Neural progenitor cell (in vitro differentiated cells): Measurements from ENCODE around the gene LRP1B.

ENCODE experiments used
- EZH2 ChIP-seq: fragments of 200-600 bp; sonication (generic); IDR thresholded peaks from 2 replicates; pipeline ENCODE4 v1.6.1; 2017; ENCODE audit warnings: antibody characterized with exemption, mild to moderate bottlenecking, moderate library complexity
- EZH2phosphoT487 ChIP-seq: fragments of 200-600 bp; sonication (generic); IDR thresholded peaks from 2 replicates; pipeline ENCODE4 v1.6.1; 2017; ENCODE audit warnings: antibody characterized with exemption
- TF ChIP-seq, protein P1 (sequence below): fragments of 200-600 bp; sonication (generic); IDR thresholded peaks from 2 replicates; pipeline ENCODE4 v1.5.1; 2017; ENCODE audit warnings: antibody characterized with exemption, mild to moderate bottlenecking

DNA sequence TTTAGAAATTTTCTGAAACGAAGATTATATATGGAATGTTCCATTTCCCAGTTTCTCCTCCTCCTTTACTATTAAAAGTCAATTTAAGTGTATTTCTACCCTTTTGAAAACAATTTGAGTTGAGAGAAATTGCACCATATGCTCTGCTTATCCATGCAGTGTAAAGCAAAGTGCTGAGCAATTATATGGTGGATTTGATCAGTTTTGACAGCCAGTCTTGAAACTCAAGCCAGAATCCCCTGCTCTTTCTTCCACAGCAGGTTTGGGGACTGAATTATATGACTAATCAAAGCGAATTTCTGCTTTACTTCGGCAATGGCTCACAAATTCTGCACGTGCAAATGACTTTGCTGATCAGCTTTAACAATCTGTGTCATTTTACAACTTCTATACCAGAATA lies 1183.6 kb downstream of the LRP1B start:
- TF ChIP-seq EZH2phosphoT487 (no peak), EZH2 (no peak)
- TF ChIP-seq, protein P1, sequence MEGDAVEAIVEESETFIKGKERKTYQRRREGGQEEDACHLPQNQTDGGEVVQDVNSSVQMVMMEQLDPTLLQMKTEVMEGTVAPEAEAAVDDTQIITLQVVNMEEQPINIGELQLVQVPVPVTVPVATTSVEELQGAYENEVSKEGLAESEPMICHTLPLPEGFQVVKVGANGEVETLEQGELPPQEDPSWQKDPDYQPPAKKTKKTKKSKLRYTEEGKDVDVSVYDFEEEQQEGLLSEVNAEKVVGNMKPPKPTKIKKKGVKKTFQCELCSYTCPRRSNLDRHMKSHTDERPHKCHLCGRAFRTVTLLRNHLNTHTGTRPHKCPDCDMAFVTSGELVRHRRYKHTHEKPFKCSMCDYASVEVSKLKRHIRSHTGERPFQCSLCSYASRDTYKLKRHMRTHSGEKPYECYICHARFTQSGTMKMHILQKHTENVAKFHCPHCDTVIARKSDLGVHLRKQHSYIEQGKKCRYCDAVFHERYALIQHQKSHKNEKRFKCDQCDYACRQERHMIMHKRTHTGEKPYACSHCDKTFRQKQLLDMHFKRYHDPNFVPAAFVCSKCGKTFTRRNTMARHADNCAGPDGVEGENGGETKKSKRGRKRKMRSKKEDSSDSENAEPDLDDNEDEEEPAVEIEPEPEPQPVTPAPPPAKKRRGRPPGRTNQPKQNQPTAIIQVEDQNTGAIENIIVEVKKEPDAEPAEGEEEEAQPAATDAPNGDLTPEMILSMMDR, result no peak
